Panc1 (cell line): ENCODE measurements around the gene COMMD7.

Experiments
- CTCF ChIP-seq: fragments of 450-650 bp; IDR thresholded peaks from 2 replicates; pipeline ENCODE4 v1.5.1; 2017; ENCODE audit warnings: mild to moderate bottlenecking
- POLR2AphosphoS5 ChIP-seq: IDR thresholded peaks from 2 replicates; pipeline ENCODE4 v1.6.1; 2012; ENCODE audit warnings: mild to moderate bottlenecking, low read depth, low read length, moderate library complexity
- REST ChIP-seq, 2 experiments: IDR thresholded peaks; 2 replicates each; pipeline ENCODE4 v1.6.1; 2011 to 2012; ENCODE audit warnings: low read depth in 2 of 2, control low read depth in 1 of 2, low read length in 1 of 2, mild to moderate bottlenecking in 1 of 2, moderate library complexity in 1 of 2; ENCODE audit not compliant: insufficient read depth in 1 of 2
- SIN3A ChIP-seq: IDR thresholded peaks from 2 replicates; pipeline ENCODE4 v1.6.1; 2012; ENCODE audit warnings: low read depth, mild to moderate bottlenecking, low read length, moderate library complexity, borderline replicate concordance; ENCODE audit not compliant: insufficient read depth

- TF ChIP-seq CTCF, result no peak
- no peak for TF ChIP-seq REST (IDR thresholded peaks at IDR 0.05; ENCODE audit: insufficient read depth in 1 of 2, low read depth in 2 of 2, low read length in 1 of 2)
- TF ChIP-seq POLR2AphosphoS5, result no peak
- no peak for TF ChIP-seq SIN3A
These were observed 70.0 kb downstream of the COMMD7 start for GRCh38 chr20:32672982-32673851.
